ENCODE data around the gene CRLF2.
"Not testable (repeated sequence)": the region's sequence is repeated elsewhere in the genome, so short reads cannot be mapped to it uniquely, and the experiment has no call there.

Gene CRLF2

DNA sequence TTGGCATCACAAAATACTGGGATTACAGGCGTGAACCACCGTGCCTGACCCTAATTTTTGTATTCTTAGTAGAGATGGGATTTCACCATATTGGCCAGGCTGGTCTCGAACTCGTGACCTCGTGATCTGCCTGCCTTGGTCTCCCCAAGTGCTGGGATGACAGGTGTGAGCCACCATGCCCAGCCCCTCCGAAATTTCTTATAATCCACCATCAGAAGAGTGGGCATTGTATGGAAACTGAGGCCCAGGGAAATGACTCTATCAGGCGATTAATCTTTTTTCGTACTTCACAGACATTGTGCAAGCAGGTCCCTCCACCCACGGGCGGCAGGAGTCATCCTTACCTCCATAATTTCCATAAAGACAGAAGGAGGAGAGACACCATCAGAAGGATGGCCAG, 16.0 kb downstream of the CRLF2 start:
- H3K36me3 Mint-ChIP-seq (ENCODE audit: insufficient read depth), result peaks cover 4% of the 10 kb centered on the region
- H3K4me1 Mint-ChIP-seq (ENCODE audit: low read depth in 2 of 2), result no peaks in the 10 kb centered on the region
- H3K4me3 Mint-ChIP-seq, result no peak overlapping the region
- H3K9me3 Mint-ChIP-seq, result peaks cover 0 to 1% of the 10 kb centered on the region in 2 donors
- ATAC-seq (replicated peaks) (no peak), DNase-seq (no peak)
- H3K27me3 Mint-ChIP-seq, result no peaks in the 10 kb centered on the region
- no peak overlapping the region for H3K27ac Mint-ChIP-seq

DNA sequence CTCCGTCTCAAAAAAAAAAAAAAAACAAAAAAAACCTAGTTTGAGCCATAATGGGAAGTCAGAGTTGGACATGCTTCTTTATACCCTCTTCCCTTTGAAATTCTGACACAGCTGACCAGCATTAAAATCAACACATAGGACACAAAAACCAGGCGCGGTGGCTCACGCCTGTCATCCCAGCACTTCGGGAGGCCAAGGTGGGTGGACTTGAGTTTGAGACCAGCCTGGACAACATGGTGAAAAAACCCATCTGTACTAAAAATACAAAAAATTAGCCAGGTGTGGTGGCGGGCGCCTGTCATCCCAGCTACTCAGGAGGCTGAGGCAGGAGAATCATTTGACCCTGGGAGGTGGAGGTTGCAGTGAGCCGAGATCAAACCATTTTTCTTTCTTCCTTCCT, 20.3 kb downstream of the CRLF2 start:
- not testable (repeated sequence) for DNase-seq; H3K4me3 Mint-ChIP-seq; H3K9me3 Mint-ChIP-seq; ATAC-seq (replicated peaks); H3K27me3 Mint-ChIP-seq; H3K27ac Mint-ChIP-seq; H3K4me1 Mint-ChIP-seq (ENCODE audit: low read depth in 2 of 2); H3K36me3 Mint-ChIP-seq (ENCODE audit: insufficient read depth)

DNA sequence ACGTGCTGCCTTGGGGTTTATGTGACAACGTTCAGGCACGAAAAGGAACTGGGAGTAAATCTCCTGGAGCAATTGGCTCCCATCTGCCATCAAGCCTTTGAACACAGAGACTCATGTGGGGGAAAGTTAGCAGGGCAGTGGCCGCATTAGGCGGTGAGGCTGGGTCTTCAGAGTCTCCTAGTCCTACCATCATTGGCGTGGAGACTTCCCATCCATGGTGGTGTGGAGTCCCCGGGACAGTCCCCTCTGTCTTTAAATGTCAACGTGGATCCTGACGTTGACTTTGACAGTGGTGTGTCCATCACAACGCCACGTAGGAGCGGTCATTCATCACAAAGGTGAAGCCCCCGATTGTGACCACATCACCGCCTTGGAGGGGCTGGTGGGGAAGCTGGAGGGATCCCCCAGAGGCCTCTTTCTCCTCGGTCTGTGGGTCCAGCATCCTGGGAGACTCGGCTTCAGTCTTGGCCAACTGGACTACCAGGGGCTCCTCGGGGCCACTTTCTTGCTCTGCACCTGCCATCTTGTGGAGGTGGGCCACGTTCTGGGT, 21.8 kb downstream of the CRLF2 start:
- no peak overlapping the region for H3K27ac Mint-ChIP-seq
- DNase-seq (no peak), ATAC-seq (replicated peaks) (no peak)
- H3K9me3 Mint-ChIP-seq, result peaks cover 0 to 7% of the 10 kb centered on the region in 2 donors
- H3K4me1 Mint-ChIP-seq (ENCODE audit: low read depth in 2 of 2), result no peaks in the 10 kb centered on the region
- no peak overlapping the region for H3K4me3 Mint-ChIP-seq
- peaks cover 4% of the 10 kb centered on the region for H3K36me3 Mint-ChIP-seq (ENCODE audit: insufficient read depth)
- H3K27me3 Mint-ChIP-seq, result no peaks in the 10 kb centered on the region

DNA sequence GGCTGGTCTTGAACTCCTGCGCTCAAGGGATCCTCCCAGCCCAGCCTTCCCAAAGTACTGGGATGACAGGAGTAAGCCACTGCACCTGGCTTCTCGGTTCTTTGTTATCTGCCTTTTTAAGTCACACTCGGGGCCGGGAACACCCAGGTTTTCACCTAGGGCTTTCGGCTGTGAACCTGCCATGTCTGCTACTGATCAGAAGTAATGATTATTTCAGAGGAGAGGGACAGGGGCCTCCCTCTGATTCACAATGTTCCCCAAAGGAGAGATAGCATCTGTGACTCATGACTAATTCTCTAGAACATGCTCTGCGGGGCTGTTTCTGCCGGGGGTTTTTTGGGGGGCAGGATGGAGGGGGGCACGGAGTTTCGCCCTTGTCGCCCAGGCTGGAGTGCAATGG, 26.9 kb downstream of the CRLF2 start:
- Mint-ChIP-seq H3K9me3 (no peaks in the 10 kb centered on the region), H3K36me3 (ENCODE audit: insufficient read depth) (peaks cover 2% of the 10 kb centered on the region), H3K27me3 (no peaks in the 10 kb centered on the region), H3K4me3 (no peak overlapping the region), H3K4me1 (ENCODE audit: low read depth in 2 of 2) (no peaks in the 10 kb centered on the region), H3K27ac (no peak overlapping the region)
- no peak for ATAC-seq (replicated peaks)
- DNase-seq, result no peak

DNA sequence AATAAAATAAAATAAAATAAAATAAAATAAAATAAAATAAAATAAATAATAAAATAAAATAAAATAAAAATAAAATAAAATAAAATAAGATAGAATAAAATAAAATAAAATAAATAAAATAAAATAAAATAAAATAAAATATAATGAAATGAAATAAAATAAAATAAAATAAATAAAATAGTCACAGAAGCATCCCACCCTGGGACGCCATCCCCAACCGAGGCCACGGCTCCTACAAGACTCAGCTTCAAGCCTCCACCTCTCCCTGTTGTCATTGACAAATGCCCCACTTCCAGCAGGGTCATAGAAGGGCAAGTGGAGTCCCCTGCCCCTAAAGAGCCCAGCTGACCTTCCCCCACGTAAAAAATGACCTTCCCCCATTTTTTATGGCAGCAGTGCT, 30.2 kb downstream of the CRLF2 start:
- no peak for DNase-seq
- peaks cover 2% of the 10 kb centered on the region for H3K36me3 Mint-ChIP-seq (ENCODE audit: insufficient read depth)
- no peaks in the 10 kb centered on the region for H3K4me1 Mint-ChIP-seq (ENCODE audit: low read depth in 2 of 2)
- H3K9me3 Mint-ChIP-seq, result no peaks in the 10 kb centered on the region
- no peak overlapping the region for H3K27ac Mint-ChIP-seq
- no peak for ATAC-seq (replicated peaks)
- H3K4me3 Mint-ChIP-seq, result no peak overlapping the region
- H3K27me3 Mint-ChIP-seq, result no peaks in the 10 kb centered on the region

DNA sequence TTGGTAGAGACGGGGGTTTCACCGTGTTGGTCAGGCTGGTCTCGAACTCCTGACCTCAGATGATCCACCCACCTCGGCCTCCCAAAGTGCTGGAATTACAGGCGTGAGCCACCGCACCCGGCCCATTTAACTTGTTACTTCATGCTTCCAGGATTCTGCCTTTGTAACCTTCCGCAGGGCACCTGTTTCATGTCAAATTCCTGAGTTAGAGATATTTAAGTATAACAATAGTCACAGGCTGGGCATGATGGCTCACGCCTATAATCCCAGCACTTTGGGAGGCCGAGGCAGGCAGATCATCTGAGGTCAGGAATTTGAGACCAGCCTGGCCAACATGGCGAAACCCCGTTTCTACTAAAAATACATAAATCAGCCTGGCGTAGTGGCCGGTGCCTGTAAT, 30.8 kb downstream of the CRLF2 start:
- not testable (repeated sequence) for DNase-seq

DNA sequence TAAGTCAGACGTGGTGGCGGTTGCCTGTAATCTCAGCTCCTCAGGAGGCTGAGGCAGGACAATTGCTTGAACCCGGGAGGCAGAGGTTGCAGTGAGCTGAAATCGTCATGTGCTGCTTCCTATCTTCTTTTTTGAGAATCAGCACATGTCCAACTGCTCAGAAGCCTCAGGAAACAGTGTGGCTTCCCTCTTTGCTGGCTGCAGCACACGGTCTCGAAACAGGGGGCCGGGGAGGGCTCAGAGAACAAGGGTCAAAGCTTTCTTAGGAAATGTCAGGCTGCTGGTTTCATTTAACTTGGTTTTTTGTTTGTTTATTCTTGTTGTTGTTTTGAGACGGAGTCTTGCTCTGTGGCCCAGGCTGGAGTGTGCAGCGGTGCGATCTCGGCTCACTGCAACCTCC, 31.3 kb downstream of the CRLF2 start:
- Mint-ChIP-seq H3K9me3 (no peaks in the 10 kb centered on the region), H3K27me3 (no peaks in the 10 kb centered on the region), H3K27ac (no peak overlapping the region), H3K4me1 (ENCODE audit: low read depth in 2 of 2) (no peaks in the 10 kb centered on the region), H3K4me3 (no peak overlapping the region), H3K36me3 (ENCODE audit: insufficient read depth) (peaks cover 6% of the 10 kb centered on the region)
- no peak for DNase-seq
- no peak for ATAC-seq (replicated peaks)

More for the DNA sequence above, 30.8 kb downstream of the CRLF2 start:
- H3K27me3 Mint-ChIP-seq; H3K4me1 Mint-ChIP-seq (ENCODE audit: low read depth in 2 of 2); H3K36me3 Mint-ChIP-seq (ENCODE audit: insufficient read depth); H3K27ac Mint-ChIP-seq; H3K9me3 Mint-ChIP-seq; ATAC-seq (replicated peaks); H3K4me3 Mint-ChIP-seq: not testable (repeated sequence)

DNA sequence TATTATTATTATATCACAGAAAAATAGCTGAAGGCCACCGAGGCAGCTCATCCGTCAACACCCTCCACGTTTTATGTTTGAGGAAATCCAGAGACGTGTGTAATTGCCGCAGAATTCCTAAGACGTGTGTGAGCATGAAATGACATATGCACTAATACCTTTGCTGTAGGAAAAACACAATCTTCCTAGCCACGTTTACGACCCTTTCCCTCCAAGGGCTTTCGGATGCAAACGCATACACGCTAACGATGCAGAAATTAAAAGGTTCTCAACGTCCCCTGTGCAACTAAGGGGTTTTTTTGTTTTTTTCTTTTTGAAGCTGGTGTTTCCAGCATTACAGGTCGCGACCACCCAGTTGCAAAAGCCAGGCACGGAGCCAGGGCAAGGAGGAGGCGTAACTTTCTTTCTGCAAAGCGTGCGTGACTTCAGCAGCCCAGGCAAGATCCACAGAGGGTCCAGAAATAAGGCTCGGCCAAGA, 33.8 kb downstream of the CRLF2 start:
- no peak overlapping the region for H3K27ac Mint-ChIP-seq
- H3K36me3 Mint-ChIP-seq (ENCODE audit: insufficient read depth), result peaks cover 6% of the 10 kb centered on the region
- H3K4me3 Mint-ChIP-seq, result no peak overlapping the region
- H3K4me1 Mint-ChIP-seq (ENCODE audit: low read depth in 2 of 2), result no peaks in the 10 kb centered on the region
- no peaks in the 10 kb centered on the region for H3K9me3 Mint-ChIP-seq
- ATAC-seq (replicated peaks) (no peak), DNase-seq (no peak)
- H3K27me3 Mint-ChIP-seq, result no peaks in the 10 kb centered on the region

DNA sequence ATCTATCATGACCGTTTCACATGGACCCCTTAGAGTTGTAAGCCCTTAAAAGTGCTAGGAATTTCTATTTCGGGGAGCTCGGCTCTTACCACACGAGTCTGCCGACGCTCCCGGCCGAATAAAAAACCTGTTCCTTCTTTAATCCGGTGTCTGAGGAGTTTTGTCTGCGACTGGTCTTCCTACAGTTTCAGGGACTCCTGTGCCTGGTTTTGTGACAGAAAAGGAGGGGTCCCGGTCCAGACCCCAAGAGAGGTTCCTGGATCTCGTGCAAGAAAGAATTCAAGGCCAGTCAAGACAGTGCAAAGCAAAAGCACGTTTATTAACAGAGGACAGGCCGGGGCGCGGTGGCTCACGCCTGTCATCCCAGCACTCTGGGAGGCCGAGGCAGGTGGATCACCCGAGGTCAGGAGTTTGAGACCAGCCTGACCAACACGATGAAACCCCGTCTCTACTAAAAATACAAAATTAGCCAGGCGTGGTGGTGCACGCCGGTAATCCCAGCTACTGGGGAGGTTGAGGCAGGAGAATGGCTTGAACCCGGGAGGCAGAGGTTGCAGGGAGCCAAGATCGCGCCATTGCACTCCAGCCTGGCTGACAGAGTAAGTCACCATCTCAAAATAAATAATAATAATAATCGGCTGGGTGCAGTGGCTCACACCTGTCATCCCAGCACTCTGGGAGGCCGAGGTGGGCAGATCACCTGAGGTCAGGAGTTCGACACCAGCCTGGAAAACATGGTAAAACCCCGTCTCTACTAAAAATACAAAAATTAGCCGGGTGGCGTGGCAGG, 35.7 kb downstream of the CRLF2 start:
- H3K27ac Mint-ChIP-seq, result peak overlapping the region in 1 of 2 donors; percentile 41
- H3K9me3 Mint-ChIP-seq; H3K36me3 Mint-ChIP-seq (ENCODE audit: insufficient read depth); H3K4me1 Mint-ChIP-seq (ENCODE audit: low read depth in 2 of 2); H3K27me3 Mint-ChIP-seq; DNase-seq; ATAC-seq (replicated peaks): not testable (repeated sequence)
- peak overlapping the region in 1 of 2 donors; percentile 21 for H3K4me3 Mint-ChIP-seq

DNA sequence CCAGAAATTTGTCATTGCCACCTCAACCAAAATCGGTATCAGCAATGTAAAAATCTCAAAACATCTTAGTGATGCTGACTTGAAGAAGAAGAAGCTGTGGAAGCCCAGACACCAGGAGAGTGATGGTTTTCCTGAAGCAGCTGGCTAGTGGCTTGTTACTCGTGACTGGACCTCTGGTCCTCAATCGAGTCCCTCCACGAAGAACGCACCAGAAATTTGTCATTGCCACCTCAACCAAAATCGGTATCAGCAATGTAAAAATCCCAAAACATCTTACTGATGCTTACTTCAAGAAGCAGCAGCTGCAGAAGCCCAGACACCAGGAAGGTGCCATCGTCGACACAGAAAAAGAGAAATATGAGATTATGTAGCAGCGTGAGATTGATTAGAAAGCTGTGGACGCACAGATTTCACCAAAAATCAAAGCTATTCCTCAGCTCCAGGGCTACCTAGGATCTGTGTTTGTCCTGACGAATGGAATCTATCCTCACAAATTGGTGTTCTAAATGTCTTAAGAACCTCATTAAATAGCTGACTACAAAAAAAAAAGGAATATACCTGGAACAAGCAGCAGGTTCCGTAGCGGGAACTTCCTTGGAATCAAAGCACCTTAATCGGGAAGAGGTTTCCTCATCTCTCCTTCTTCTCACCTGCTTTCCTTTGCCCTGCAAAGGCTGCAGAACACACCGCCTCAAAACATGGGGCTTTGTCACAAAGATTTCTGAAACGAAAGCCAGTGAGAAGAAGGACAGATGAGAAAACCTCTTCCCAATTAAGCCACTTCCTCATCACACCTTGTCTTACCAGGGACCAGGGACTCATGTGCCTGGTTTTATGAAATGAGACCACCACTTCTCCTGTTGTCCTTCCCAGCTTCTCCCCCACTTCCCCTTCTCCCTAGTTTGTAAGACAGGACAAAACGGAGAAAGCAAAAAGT, 37.6 kb downstream of the CRLF2 start:
- H3K27me3 Mint-ChIP-seq; H3K36me3 Mint-ChIP-seq (ENCODE audit: insufficient read depth); ATAC-seq (replicated peaks); H3K27ac Mint-ChIP-seq; H3K4me3 Mint-ChIP-seq; DNase-seq; H3K9me3 Mint-ChIP-seq; H3K4me1 Mint-ChIP-seq (ENCODE audit: low read depth in 2 of 2): not testable (repeated sequence)

DNA sequence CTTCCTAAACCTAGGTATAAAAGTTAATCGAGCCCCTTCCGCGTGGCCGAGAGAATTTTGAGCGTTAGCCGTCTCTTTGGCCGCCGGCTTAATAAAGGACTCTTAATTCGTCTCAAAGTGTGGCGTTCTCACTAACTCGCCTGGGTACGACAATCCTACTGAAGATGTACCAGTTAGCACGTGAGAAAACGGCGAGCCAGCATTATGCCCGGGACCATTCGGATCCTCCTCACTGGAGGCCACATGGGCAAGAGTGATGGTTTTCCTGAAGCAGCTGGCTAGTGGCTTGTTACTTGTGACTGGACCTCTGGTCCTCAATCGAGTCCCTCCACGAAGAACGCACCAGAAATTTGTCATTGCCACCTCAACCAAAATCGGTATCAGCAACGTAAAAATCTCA, 39.0 kb downstream of the CRLF2 start:
- not testable (repeated sequence) for H3K36me3 Mint-ChIP-seq (ENCODE audit: insufficient read depth); H3K27me3 Mint-ChIP-seq; H3K4me1 Mint-ChIP-seq (ENCODE audit: low read depth in 2 of 2); ATAC-seq (replicated peaks); DNase-seq; H3K4me3 Mint-ChIP-seq; H3K9me3 Mint-ChIP-seq; H3K27ac Mint-ChIP-seq

DNA sequence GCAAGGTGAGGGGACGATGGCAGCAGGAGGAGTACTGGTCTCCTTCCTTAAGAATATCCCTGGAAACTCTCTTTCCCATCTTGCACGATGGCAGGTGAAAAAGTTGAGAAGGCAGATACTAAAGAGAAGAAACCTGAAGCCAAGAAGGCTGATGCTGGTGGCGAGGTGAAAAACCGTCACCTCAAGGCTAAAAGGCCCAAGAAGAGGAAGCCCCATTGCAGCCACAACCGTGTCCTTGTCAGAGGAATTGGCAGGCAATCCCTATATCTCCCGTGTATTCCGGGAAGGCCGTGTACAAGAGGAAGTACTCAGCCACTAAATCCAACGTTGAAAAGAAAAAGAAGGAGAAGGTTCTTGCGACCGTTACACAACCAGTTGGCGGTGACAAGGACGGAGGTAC, 40.0 kb downstream of the CRLF2 start:
- peaks cover 8% of the 10 kb centered on the region for H3K36me3 Mint-ChIP-seq (ENCODE audit: insufficient read depth)
- ATAC-seq (replicated peaks), result no peak
- no peak for DNase-seq

DNA sequence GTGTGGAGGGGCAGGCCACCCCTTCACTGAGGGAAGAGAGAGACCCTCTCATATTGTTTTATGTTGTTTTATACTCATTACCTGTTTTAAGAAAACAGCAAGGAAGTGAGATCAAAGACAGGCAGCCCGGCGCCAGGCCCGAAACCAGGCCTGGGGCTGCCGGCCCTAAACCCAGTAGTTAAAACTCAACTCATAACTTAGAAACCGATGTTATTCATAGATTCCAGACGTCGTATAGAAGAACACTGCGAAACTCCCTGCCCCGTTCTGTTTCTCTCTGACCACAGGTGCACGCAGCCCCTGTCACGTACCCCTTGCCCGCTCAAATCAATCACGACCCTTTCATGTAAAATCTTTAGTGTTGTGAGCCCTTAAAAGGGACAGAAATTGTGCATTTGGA, 40.5 kb downstream of the CRLF2 start:
- not testable (repeated sequence) for ATAC-seq (replicated peaks); H3K9me3 Mint-ChIP-seq; DNase-seq; H3K4me3 Mint-ChIP-seq; H3K36me3 Mint-ChIP-seq (ENCODE audit: insufficient read depth); H3K27me3 Mint-ChIP-seq; H3K4me1 Mint-ChIP-seq (ENCODE audit: low read depth in 2 of 2); H3K27ac Mint-ChIP-seq

More for the DNA sequence above, 40.0 kb downstream of the CRLF2 start:
- Mint-ChIP-seq H3K4me1 (ENCODE audit: low read depth in 2 of 2) (no peaks in the 10 kb centered on the region), H3K4me3 (no peak overlapping the region), H3K27me3 (no peaks in the 10 kb centered on the region), H3K27ac (no peak overlapping the region), H3K9me3 (peaks cover 0 to 9% of the 10 kb centered on the region in 2 donors)
